GM12875 (cell line): ENCODE results near the gene ARL4A.

Source experiments
- H3K4me3 ChIP-seq: one replicate; pipeline ENCODE4 v1.5.1; 2011; ENCODE audit warnings: low read depth, low read length, control low read depth
- TF ChIP-seq, protein P1 (sequence below): IDR thresholded peaks from 2 replicates; pipeline ENCODE4 v1.5.1; 2011; ENCODE audit warnings: low read depth, mild to moderate bottlenecking, control low read depth, inconsistent platforms, low read length, moderate library complexity, borderline replicate concordance; ENCODE audit not compliant: insufficient read depth

The ARL4A gene

DNA sequence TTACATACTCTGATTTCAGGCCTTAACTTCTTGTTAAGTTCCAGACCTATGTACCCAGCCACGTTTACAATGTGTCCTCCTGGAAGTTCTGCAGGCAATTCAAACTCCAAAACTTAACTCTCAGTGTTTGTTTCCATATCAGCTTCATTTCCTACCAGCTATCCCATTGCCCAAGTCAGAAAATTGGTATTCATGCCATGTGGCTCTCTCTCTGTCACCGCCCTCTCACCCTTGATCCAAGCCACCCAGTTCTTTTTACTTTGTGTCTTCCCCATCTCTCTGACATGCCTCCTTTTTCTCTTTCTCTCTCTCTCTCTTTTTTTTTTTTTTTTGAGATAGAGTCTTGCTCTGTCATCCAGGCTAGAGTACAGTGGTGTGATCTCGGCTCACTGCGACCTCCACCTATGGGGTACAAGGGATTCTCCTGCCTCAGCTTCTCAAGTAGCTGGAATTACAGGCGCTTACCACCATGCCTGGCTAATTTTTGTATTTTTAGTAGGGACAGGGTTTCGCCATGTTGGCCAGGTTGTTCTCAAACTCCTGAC lies 33.9 kb downstream of the ARL4A start:
- no peak overlapping the region for H3K4me3 ChIP-seq
- TF ChIP-seq, protein P1, sequence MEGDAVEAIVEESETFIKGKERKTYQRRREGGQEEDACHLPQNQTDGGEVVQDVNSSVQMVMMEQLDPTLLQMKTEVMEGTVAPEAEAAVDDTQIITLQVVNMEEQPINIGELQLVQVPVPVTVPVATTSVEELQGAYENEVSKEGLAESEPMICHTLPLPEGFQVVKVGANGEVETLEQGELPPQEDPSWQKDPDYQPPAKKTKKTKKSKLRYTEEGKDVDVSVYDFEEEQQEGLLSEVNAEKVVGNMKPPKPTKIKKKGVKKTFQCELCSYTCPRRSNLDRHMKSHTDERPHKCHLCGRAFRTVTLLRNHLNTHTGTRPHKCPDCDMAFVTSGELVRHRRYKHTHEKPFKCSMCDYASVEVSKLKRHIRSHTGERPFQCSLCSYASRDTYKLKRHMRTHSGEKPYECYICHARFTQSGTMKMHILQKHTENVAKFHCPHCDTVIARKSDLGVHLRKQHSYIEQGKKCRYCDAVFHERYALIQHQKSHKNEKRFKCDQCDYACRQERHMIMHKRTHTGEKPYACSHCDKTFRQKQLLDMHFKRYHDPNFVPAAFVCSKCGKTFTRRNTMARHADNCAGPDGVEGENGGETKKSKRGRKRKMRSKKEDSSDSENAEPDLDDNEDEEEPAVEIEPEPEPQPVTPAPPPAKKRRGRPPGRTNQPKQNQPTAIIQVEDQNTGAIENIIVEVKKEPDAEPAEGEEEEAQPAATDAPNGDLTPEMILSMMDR = no peak

- TF ChIP-seq, protein P1 = no peak
- no peak overlapping the region for H3K4me3 ChIP-seq
These were observed 34.7 kb downstream of the ARL4A start for GRCh38 chr7:12722136-12722535.

DNA sequence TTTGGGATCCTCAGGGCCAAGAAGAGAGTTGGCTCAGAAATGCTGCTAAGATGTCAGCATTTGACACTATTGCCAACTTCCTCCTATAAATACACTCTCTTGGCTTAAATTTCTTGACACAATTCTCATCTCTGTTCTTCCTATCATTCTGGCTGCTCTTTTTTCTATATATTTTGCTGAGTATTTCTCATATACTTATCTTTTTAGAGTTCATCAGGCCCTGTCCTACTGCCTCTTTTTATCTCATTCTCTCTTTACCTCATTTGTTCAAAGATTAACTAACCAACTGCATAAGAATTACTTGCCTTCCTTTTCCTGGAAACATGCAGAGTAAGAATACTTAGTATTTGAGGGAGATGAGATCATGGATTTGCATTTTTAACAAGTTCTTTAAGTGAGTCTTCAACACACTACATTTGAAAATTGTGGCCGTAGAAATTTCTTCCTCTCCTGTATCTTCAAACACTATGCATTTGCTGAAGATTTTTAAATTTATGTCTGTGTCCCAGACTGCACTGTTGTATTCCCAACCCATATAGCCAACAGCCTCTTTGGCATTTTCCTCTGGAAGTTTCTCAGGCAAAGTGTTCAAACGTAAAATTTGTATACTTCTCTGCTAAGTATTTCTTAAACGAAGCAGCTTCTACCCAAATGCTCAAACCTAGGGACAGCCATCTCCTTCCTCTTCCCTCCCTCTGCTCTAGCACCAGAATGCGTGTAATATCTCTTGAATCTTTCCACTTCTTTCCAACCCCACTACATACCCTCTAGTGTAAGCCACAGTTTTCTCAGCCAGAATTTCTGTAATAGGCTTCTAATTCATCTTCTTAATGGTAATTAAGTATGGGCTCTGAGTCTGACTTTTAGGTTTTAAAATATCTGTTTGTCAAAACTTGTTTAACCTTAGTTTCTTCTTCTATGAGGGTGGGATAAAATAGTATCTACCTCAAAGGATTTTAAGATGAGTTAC lies 35.5 kb downstream of the ARL4A start:
- TF ChIP-seq, protein P1 = no peak
- no peak overlapping the region for H3K4me3 ChIP-seq

DNA sequence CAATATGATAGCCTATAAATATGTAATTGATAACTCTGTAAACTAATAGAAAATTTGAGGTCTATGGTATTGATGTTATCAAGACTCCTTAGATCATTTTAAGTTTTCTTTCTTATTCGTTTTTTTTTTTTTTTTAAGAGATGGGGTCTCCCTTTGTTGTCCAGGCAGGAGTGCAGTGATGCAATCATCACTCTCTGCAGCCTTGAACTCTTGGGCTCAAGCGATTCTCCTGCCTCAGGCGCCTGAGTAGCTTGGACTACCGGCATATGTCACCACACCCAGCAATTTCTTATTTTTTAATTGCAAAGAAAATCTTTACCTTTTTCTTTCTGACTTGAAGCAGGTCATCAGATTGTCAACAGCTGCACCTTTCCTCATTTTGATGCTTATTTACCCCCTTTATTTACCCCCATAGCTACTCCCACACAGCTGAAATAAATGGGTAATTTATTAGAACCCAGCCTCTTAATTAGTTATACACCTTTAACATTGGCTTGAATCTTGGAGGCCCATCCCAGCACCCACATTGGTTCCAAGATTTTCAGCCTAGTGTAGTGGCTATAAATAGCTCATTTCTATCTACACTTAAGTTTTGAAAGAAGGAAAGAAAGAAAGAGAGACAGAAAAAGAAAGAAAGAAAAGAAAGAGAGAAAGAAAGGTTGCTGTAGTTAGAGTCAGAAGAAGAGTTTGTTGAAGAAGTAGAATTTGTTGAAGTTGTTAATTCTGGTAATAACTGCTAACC lies 38.3 kb downstream of the ARL4A start:
- TF ChIP-seq, protein P1 = no peak
- H3K4me3 ChIP-seq = no peak overlapping the region

DNA sequence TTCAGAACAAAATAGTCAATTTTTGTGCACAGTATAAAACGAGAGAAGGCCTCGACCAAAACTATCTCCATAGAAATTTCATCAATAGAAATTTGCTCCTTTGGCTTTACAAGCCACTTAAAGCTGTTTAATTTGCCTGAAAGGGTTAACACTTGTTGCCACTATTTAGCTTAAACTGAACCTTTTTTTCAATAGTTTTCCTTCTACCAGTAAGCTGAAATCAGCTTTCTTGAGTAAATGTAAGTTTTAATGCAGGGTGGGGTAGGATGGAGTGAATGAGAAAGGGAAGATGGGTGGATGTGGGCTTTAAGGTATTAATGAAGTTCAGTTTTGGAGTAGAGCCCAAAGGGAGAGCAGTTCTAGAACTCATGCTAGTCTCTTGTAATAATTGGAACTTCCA lies 39.5 kb downstream of the ARL4A start:
- H3K4me3 ChIP-seq = no peak overlapping the region
- TF ChIP-seq, protein P1 = no peak

- H3K4me3 ChIP-seq = no peak overlapping the region
- TF ChIP-seq, protein P1 = no peak
These were observed 40.2 kb downstream of the ARL4A start for GRCh38 chr7:12727455-12728191.
